CD14-positive monocyte (primary cell): Measurements from ENCODE around the gene ATMIN. TPM values are rescaled to one million over a fixed set of nuclear protein-coding genes. Genes with fewer than 3 reads are reported as not detected.
A peak's percentile ranks its signal among the peaks of the same experiment; 100 is the strongest.

Experiments used
- DNase-seq, 3 donors: peaks; one replicate each; pipeline ENCODE4 v3.0.0-alpha.2; 2011 to 2022
- H2AFZ ChIP-seq: 2 replicates; pipeline ENCODE4 v1.6.0; 2012; ENCODE audit warnings: mild to moderate bottlenecking, low read depth, low read length, inconsistent platforms; ENCODE audit not compliant: insufficient read depth, poor library complexity, severe bottlenecking
- H3K27ac ChIP-seq, 2 donors: 1 replicate in 1 of 2; 2 replicates in 1 of 2; pipeline ENCODE4 v1.5.1; 2012 to 2013; ENCODE audit warnings: low read length in 2 of 2, control low read depth in 1 of 2, inconsistent platforms in 1 of 2, low read depth in 1 of 2, mild to moderate bottlenecking in 1 of 2
- H3K27me3 ChIP-seq, 2 donors: one replicate each; pipeline versions ENCODE4 v1.6.0 to v1.6.1; 2011 to 2013; ENCODE audit warnings: low read length in 2 of 2; ENCODE audit not compliant: control insufficient read depth in 2 of 2, insufficient read depth in 2 of 2
- H3K36me3 ChIP-seq, 2 donors: replicated peaks in 1 of 2; 1 replicate in 1 of 2; 2 replicates in 1 of 2; pipeline versions ENCODE4 v1.5.1 to v1.6.1; 2012 to 2013; ENCODE audit warnings: low read length in 2 of 2, control low read depth in 1 of 2, inconsistent platforms in 1 of 2, mild to moderate bottlenecking in 1 of 2; ENCODE audit not compliant: insufficient read depth in 2 of 2, control insufficient read depth in 1 of 2
- H3K4me1 ChIP-seq, 2 donors: 1 replicate in 1 of 2; 2 replicates in 1 of 2; pipeline versions ENCODE4 v1.5.1 to v1.6.1; 2012 to 2013; ENCODE audit warnings: low read length in 2 of 2, control low read depth in 1 of 2, inconsistent platforms in 1 of 2, mild to moderate bottlenecking in 1 of 2, moderate library complexity in 1 of 2; ENCODE audit not compliant: insufficient read depth in 2 of 2, control insufficient read depth in 1 of 2
- H3K4me2 ChIP-seq: replicated peaks from 2 replicates; pipeline ENCODE3; 2012; ENCODE audit warnings: low read length, moderate library complexity, mild to moderate bottlenecking; ENCODE audit not compliant: poor library complexity, severe bottlenecking; ENCODE audit errors: extremely low read depth
- H3K4me3 ChIP-seq, 3 experiments: fragments of 200-600 bp in 1 of 3; sonication (generic) in 1 of 3; replicated peaks in 1 of 3; 1 replicate in 2 of 3; 2 replicates in 1 of 3; pipeline ENCODE4 v1.5.1; 2011 to 2013; ENCODE audit warnings: low read length in 3 of 3, mild to moderate bottlenecking in 3 of 3, control low read depth in 2 of 3, low read depth in 2 of 3, inconsistent platforms in 1 of 3, moderate library complexity in 1 of 3
- H3K79me2 ChIP-seq: 2 replicates; pipeline ENCODE4 v1.6.0; 2012; ENCODE audit warnings: mild to moderate bottlenecking, control low read depth, inconsistent platforms, low read length, moderate library complexity; ENCODE audit not compliant: insufficient read depth
- H3K9ac ChIP-seq: 2 replicates; pipeline ENCODE4 v1.6.0; 2017; ENCODE audit warnings: low read length, mild to moderate bottlenecking; ENCODE audit not compliant: insufficient read depth, poor library complexity, severe bottlenecking
- H3K9me3 ChIP-seq, 2 donors: replicated peaks in 1 of 2; 1 replicate in 1 of 2; 2 replicates in 1 of 2; pipeline versions ENCODE4 v1.5.1 to v1.6.1; 2012 to 2013; ENCODE audit warnings: low read length in 2 of 2, control low read depth in 1 of 2; ENCODE audit not compliant: control insufficient read depth in 1 of 2, insufficient read depth in 1 of 2
- H4K20me1 ChIP-seq: 2 replicates; pipeline ENCODE4 v1.6.0; 2012; ENCODE audit warnings: mild to moderate bottlenecking, low read length, control low read depth, moderate library complexity; ENCODE audit not compliant: insufficient read depth
- H3K27ac Mint-ChIP-seq, 7 donors: one replicate each; pipeline ENCODE4 v1.8.0; 2020; ENCODE audit warnings: mild to moderate bottlenecking in 7 of 7, mixed read lengths in 7 of 7, moderate library complexity in 6 of 7, inconsistent platforms in 2 of 7
- H3K27me3 Mint-ChIP-seq, 3 donors: one replicate each; pipeline ENCODE4 v1.8.0; 2021 to 2022; ENCODE audit warnings: low read depth in 3 of 3, mild to moderate bottlenecking in 3 of 3, mixed read lengths in 3 of 3, moderate library complexity in 3 of 3, inconsistent platforms in 1 of 3
- H3K36me3 Mint-ChIP-seq, 2 donors: one replicate each; pipeline ENCODE4 v1.8.0; 2020; ENCODE audit warnings: mixed read lengths in 2 of 2, inconsistent platforms in 1 of 2, mild to moderate bottlenecking in 1 of 2
- H3K4me1 Mint-ChIP-seq: one replicate; pipeline ENCODE4 v1.8.0; 2020; ENCODE audit warnings: mild to moderate bottlenecking, mixed read lengths
- H3K4me3 Mint-ChIP-seq, 2 donors: one replicate each; pipeline ENCODE4 v1.8.0; 2020; ENCODE audit warnings: mild to moderate bottlenecking in 2 of 2, mixed read lengths in 2 of 2, moderate library complexity in 1 of 2
- H3K9me3 Mint-ChIP-seq, 7 donors: one replicate each; pipeline ENCODE4 v1.8.0; 2020 to 2022; ENCODE audit warnings: mixed read lengths in 7 of 7, mild to moderate bottlenecking in 6 of 7, moderate library complexity in 6 of 7, inconsistent platforms in 2 of 7
- WGBS: methylation state at CpG from one replicate; pipeline ENCODE4 v1.1.5; 2013; ENCODE audit warnings: missing lambda C conversion rate; ENCODE audit not compliant: insufficient coverage; 5-methylcytosine and 5-hydroxymethylcytosine counted together
- intact Hi-C, 2 donors: fragments of 100-400 bp; cut with micrococcal nuclease; formaldehyde crosslinking; loops; one replicate each; pipeline versions ENCODE4 v1.15.0 to v1.15.1; 2023
- polyA plus RNA-seq, 3 donors: library from polyadenylated mRNA; depleted of rRNA in 1 of 3; unstranded in 2 of 3; stranded (reverse) in 1 of 3; fragments of 300-500 nt in 2 of 3; fragments of >200 nt in 1 of 3; fragmentation: Illumina TruSeq in 2 of 3; gene quantifications; 1 replicate in 2 of 3; 2 replicates in 1 of 3; pipeline ENCODE4 v1.2.3, GENCODE V29; 2012 to 2021
- TF ChIP-seq, protein P1 (sequence below): fragments of 200-600 bp; IDR thresholded peaks from one replicate; pipeline ENCODE4 v1.8.0; 2022; ENCODE audit warnings: antibody characterized with exemption, mild to moderate bottlenecking

The ATMIN gene
- polyA plus RNA-seq, 3 donors = 10.9 to 17.6 (median 13.2) TPM

DNA sequence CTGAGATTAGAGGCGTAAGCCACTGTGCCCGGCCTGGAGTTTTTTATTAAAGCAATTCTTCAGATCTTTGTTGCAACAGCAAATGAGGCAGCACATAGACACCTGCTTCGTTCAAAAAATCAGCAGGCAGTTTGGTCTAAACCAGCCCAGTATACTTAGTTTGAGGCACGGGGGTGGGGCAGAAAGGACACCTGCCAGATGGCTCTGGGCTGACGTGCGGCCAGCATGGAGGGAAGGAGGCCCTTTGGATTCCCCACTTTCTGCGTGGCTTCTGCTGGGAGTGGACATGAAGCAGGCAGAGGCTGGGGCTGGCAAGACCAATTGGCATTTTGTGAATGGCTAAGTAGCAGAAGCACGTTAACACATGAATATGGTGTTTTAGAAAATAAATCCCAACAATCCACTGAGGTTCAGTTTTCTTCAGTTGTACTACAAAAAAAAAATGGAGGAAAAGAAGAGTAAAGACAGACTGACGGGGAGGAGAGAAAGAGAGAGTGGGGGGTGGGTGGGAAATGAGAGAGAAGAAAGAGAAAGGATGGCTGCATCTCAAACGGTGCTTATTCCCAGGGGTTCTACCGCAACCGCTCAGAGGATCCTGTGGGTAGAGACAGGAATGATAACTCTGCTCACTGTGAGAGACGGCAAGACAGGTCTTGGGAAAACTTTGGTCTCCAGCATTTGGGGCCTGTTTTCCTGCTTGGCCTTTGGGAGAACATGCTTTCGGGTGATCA is 25.1 kb downstream of the ATMIN start:
- Mint-ChIP-seq H3K27ac (peak overlapping the region in 1 of 7 donors; percentile 11), H3K36me3 (no peaks in the 10 kb centered on the region), H3K27me3 (peaks cover 0 to 4% (median 0%) of the 10 kb centered on the region in 3 donors), H3K4me3 (no peak overlapping the region), H3K9me3 (no peaks in the 10 kb centered on the region), H3K4me1 (no peaks in the 10 kb centered on the region)
- no peaks in the 10 kb centered on the region for H3K4me1 ChIP-seq
- H3K4me3 ChIP-seq = no peak overlapping the region
- H3K27me3 ChIP-seq = no peaks in the 10 kb centered on the region
- no peaks in the 10 kb centered on the region for H3K36me3 ChIP-seq
- intact Hi-C loops = no loop called here
- H3K79me2 ChIP-seq = no peaks in the 10 kb centered on the region
- no peak overlapping the region for H3K9ac ChIP-seq
- no peak overlapping the region for H3K27ac ChIP-seq
- no peaks in the 10 kb centered on the region for H4K20me1 ChIP-seq
- DNase-seq = no peak
- no peaks in the 10 kb centered on the region for H3K9me3 ChIP-seq
- H3K4me2 ChIP-seq = no peak overlapping the region
- H2AFZ ChIP-seq = no peak overlapping the region
- TF ChIP-seq, protein P1, sequence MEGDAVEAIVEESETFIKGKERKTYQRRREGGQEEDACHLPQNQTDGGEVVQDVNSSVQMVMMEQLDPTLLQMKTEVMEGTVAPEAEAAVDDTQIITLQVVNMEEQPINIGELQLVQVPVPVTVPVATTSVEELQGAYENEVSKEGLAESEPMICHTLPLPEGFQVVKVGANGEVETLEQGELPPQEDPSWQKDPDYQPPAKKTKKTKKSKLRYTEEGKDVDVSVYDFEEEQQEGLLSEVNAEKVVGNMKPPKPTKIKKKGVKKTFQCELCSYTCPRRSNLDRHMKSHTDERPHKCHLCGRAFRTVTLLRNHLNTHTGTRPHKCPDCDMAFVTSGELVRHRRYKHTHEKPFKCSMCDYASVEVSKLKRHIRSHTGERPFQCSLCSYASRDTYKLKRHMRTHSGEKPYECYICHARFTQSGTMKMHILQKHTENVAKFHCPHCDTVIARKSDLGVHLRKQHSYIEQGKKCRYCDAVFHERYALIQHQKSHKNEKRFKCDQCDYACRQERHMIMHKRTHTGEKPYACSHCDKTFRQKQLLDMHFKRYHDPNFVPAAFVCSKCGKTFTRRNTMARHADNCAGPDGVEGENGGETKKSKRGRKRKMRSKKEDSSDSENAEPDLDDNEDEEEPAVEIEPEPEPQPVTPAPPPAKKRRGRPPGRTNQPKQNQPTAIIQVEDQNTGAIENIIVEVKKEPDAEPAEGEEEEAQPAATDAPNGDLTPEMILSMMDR = no peak
- WGBS = 93% methylated on average over 11 of the region's 14 CpGs

DNA sequence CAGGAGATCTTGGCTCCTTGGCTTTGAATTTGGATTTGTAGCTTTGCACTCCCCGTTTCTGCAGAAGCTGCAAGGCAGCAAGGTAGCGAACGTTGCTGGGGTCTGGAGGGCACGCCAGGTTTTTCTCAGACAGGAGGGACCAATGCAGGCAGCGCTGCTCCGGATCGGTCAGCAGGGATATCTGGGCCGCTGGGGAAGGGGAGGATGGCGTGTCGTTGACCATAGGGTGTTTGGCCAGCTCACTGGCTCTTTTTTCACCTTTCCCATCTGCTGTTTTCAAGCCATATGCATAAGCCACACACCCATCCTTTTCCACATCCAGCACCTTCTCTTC is 25.6 kb downstream of the ATMIN start:
- Histone ChIP-seq H3K4me3 (no peak overlapping the region), H3K4me1 (no peaks in the 10 kb centered on the region), H2AFZ (no peak overlapping the region), H4K20me1 (no peaks in the 10 kb centered on the region), H3K79me2 (no peaks in the 10 kb centered on the region), H3K27ac (no peak overlapping the region), H3K9ac (no peak overlapping the region), H3K9me3 (no peaks in the 10 kb centered on the region), H3K4me2 (no peak overlapping the region), H3K36me3 (no peaks in the 10 kb centered on the region), H3K27me3 (no peaks in the 10 kb centered on the region)
- intact Hi-C loops = no loop called here
- H3K9me3 Mint-ChIP-seq = no peaks in the 10 kb centered on the region
- no peaks in the 10 kb centered on the region for H3K4me1 Mint-ChIP-seq
- 97% methylated on average over 7 of the region's 10 CpGs for WGBS
- H3K36me3 Mint-ChIP-seq = no peaks in the 10 kb centered on the region
- no peak overlapping the region for H3K27ac Mint-ChIP-seq
- H3K4me3 Mint-ChIP-seq = no peak overlapping the region
- DNase-seq = no peak
- TF ChIP-seq, protein P1 = no peak
- peaks cover 0 to 4% (median 0%) of the 10 kb centered on the region in 3 donors for H3K27me3 Mint-ChIP-seq
